Heart left ventricle (tissue), 13 donors: ENCODE measurements around the gene STXBP6.

Source experiments
- CTCF ChIP-seq, 12 donors: fragments of 200-600 bp; sonication (generic) in 4 of 12; IDR thresholded peaks; one replicate each; pipeline versions ENCODE4 v1.5.0 to v1.8.0; 2018 to 2022; ENCODE audit warnings: antibody characterized with exemption in 12 of 12, mild to moderate bottlenecking in 5 of 12
- POLR2A ChIP-seq, 2 donors: fragments of 450-650 bp; IDR thresholded peaks; one replicate each; pipeline ENCODE4 v1.6.1; 2017; ENCODE audit warnings: antibody characterized with exemption in 2 of 2, mild to moderate bottlenecking in 2 of 2, moderate library complexity in 2 of 2
- donor health status: ischemic (EF 13 %, LVEDD 7.1; RV severe dilation, severe dysfunction).
- donor health status: DM: no; HTN: yes; CAD: no.
- donor health status: DM: no; HTN: no; CAD: no.
- donor health status: ischemic (EF 25% LVEDD 6.9; RV normal size, moderate dysfunction).
- donor health status: ischemic (EF 25% LVEDD 5.7; RV mildly dilated, moderate dysfunction).
- donor health status: ischemic (EF 35%, LVEDD 5.7; RV mildly dilated, moderate dysfunction).
- donor health status: nonischemic (EF 11% LVEDD 7.7; RV severe dilation, severe dysfunction).
- donor health status: DM: yes; HTN: yes; CAD: no.
- donor health status: PGD.
- donor health status: ischemic (EF 29% LVEDD 5.4; RV normal size, mild dysfunction).
- donor health status: nonischemic (EF 23%, LVEDD 6.1; RV moderate dilation, normal function).

GRCh38 chr14:24849471-24849870, 200.5 kb downstream of the STXBP6 start:
- TF ChIP-seq CTCF (IDR thresholded peaks at IDR 0.05) (no peak), POLR2A (IDR thresholded peaks at IDR 0.05) (no peak)
